Heart right ventricle (tissue), 16 donors: Measurements from ENCODE around the gene ROCK1. TPM values are rescaled to one million over a fixed set of nuclear protein-coding genes. Genes with fewer than 3 reads are reported as not detected.
"Not testable (repeated sequence)": the region's sequence is repeated elsewhere in the genome, so short reads cannot be mapped to it uniquely, and the experiment has no call there.

Source experiments
- ATAC-seq, 8 donors: fragments of 200-7000 bp; cut with Tn5 transposase; one replicate each; pipeline ENCODE4 v1.9.1; 2020; ENCODE audit warnings: mild to moderate bottlenecking in 8 of 8, moderate library complexity in 8 of 8, moderate number of reproducible peaks in 1 of 8
- DNase-seq, 2 donors: peaks; one replicate each; pipeline ENCODE4 v3.0.0-alpha.2; 2020
- H3K27ac ChIP-seq, 10 donors: fragments of 200-600 bp; sonication (generic) in 2 of 10; one replicate each; pipeline versions ENCODE4 v1.5.0 to v1.8.0; 2020 to 2022; ENCODE audit warnings: mild to moderate bottlenecking in 3 of 10
- H3K27me3 ChIP-seq, 7 donors: fragments of 200-600 bp; one replicate each; pipeline ENCODE4 v1.8.0; 2021 to 2022; ENCODE audit warnings: mild to moderate bottlenecking in 2 of 7
- H3K36me3 ChIP-seq, 9 donors: fragments of 200-600 bp; sonication (generic) in 1 of 9; one replicate each; pipeline versions ENCODE4 v1.5.0 to v1.8.0; 2020 to 2022; ENCODE audit warnings: mild to moderate bottlenecking in 2 of 9
- H3K4me1 ChIP-seq, 9 donors: fragments of 200-600 bp; sonication (generic) in 1 of 9; one replicate each; pipeline versions ENCODE4 v1.5.0 to v1.8.0; 2020 to 2022; ENCODE audit warnings: mild to moderate bottlenecking in 4 of 9
- H3K4me3 ChIP-seq, 10 donors: fragments of 200-600 bp; sonication (generic) in 2 of 10; one replicate each; pipeline versions ENCODE4 v1.5.0 to v1.8.0; 2020 to 2022; ENCODE audit warnings: mild to moderate bottlenecking in 7 of 10, moderate library complexity in 2 of 10
- H3K9me3 ChIP-seq, 11 donors: fragments of 200-600 bp in 10 of 11; sonication (generic) in 2 of 11; one replicate each; pipeline versions ENCODE4 v1.5.0 to v1.8.0; 2013 to 2022; ENCODE audit warnings: mild to moderate bottlenecking in 2 of 11, control low read depth in 1 of 11, moderate library complexity in 1 of 11
- WGBS, 2 donors: extraction: QIAGEN DNeasy Blood & Tissue Kit; methylation state at CpG; one replicate each; pipeline ENCODE4 v1.1.7; 2013; ENCODE audit warnings: inconsistent platforms in 1 of 2; 5-methylcytosine and 5-hydroxymethylcytosine counted together
- intact Hi-C, 10 donors: fragments of 100-400 bp; cut with DNase I; formaldehyde crosslinking; loops; one replicate each; pipeline versions ENCODE4 v1.11.1 to v1.14.2; 2022
- polyA plus RNA-seq, 2 donors: library from polyadenylated mRNA; stranded (reverse); fragments of 200-250 nt; gene quantifications; one replicate each; pipeline ENCODE4 v1.2.3, GENCODE V29; 2013
- total RNA-seq, 10 donors: library from RNA; stranded (reverse); fragmentation: NEBNext Ultra II Directional in 3 of 10; extraction: Animal tissue kit (Norgen Biotek cat#: 25700) in 3 of 10; gene quantifications; one replicate each; pipeline versions ENCODE4 v1.2.1 to v1.2.4, GENCODE V29; 2021 to 2023
- TF ChIP-seq, protein P1 (sequence below), 9 donors: fragments of 200-600 bp; sonication (generic) in 2 of 9; IDR thresholded peaks; one replicate each; pipeline versions ENCODE4 v1.5.0 to v1.8.0; 2021 to 2022; ENCODE audit warnings: antibody characterized with exemption in 9 of 9, mild to moderate bottlenecking in 5 of 9, moderate library complexity in 1 of 9
- donor health status: Arrhythmogenic right ventricular cardiomyopathy.
- donor health status: ischemic (EF 13 %, LVEDD 7.1; RV severe dilation, severe dysfunction).
- donor health status: healthy with polysubstance abuse.
- donor health status: DM: no; HTN: yes; CAD: no.
- donor health status: DM: no; HTN: no; CAD: no.
- donor health status: ischemic (EF 25% LVEDD 6.9; RV normal size, moderate dysfunction).
- donor health status: ischemic (EF 25% LVEDD 5.7; RV mildly dilated, moderate dysfunction).
- donor health status: healthy.
- donor health status: DM: yes; HTN: yes; CAD: no.
- donor health status: Ischemic cardiomyopathy.
- donor health status: ischemic (EF 35%, LVEDD 5.7; RV mildly dilated, moderate dysfunction).
- donor health status: nonischemic (EF 11% LVEDD 7.7; RV severe dilation, severe dysfunction).
- donor health status: DM: yes; HTN: yes; CAD: no.
- donor health status: PGD.
- donor health status: ischemic (EF 29% LVEDD 5.4; RV normal size, mild dysfunction).
- donor health status: nonischemic (EF 23%, LVEDD 6.1; RV moderate dilation, normal function).

The ROCK1 gene
- total and polyA plus RNA-seq, 12 donors = 12.5 to 44.1 (median 35.1) TPM

- intact Hi-C loops = loop anchor here in 6 of 10 donors (5.0 to 10.0 kb wide), 5 partner anchors 58 to 1478 kb away; no protein-coding TSS in a partner anchor
- ATAC-seq = no peak
These were observed 64.5 kb downstream of the ROCK1 start for GRCh38 chr18:21047126-21047525.

DNA sequence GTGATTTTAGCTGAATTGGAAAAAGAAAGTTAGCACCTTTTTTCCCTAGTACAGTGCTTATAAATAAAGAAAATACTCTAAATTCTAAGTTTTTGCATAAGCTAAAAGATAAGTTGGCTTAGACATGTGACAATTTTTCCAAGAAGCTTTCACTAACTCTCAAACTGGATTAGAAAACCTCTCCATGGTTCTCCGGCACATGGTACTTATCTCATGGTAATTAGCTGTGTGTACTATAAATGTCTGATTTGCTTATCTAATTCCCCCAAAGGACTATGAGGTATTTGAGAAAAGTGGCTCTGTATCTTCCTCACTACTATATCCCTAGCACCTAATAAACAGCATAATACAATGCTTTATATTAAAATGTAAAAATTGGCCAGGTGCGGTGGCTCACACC lies 71.1 kb downstream of the ROCK1 start:
- WGBS, 2 donors = 66 to 73% methylated on average over 2 of the region's 2 CpGs
- H3K27ac ChIP-seq = no peak overlapping the region
- peaks cover 0 to 98% (median 13%) of the 10 kb centered on the region in 9 donors for H3K36me3 ChIP-seq
- intact Hi-C loops = loop anchor here in 6 of 10 donors (2.0 to 10.0 kb wide), 6 partner anchors 48 to 1484 kb away; no protein-coding TSS in a partner anchor
- TF ChIP-seq, protein P1, sequence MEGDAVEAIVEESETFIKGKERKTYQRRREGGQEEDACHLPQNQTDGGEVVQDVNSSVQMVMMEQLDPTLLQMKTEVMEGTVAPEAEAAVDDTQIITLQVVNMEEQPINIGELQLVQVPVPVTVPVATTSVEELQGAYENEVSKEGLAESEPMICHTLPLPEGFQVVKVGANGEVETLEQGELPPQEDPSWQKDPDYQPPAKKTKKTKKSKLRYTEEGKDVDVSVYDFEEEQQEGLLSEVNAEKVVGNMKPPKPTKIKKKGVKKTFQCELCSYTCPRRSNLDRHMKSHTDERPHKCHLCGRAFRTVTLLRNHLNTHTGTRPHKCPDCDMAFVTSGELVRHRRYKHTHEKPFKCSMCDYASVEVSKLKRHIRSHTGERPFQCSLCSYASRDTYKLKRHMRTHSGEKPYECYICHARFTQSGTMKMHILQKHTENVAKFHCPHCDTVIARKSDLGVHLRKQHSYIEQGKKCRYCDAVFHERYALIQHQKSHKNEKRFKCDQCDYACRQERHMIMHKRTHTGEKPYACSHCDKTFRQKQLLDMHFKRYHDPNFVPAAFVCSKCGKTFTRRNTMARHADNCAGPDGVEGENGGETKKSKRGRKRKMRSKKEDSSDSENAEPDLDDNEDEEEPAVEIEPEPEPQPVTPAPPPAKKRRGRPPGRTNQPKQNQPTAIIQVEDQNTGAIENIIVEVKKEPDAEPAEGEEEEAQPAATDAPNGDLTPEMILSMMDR (IDR thresholded peaks at IDR 0.05) = no peak
- H3K27me3 ChIP-seq = no peaks in the 10 kb centered on the region
- DNase-seq = no peak
- H3K4me1 ChIP-seq = peaks cover 0 to 25% (median 3%) of the 10 kb centered on the region in 9 donors
- H3K9me3 ChIP-seq = no peaks in the 10 kb centered on the region
- no peak for ATAC-seq
- H3K4me3 ChIP-seq = no peak overlapping the region

More at GRCh38 chr18:21047126-21047525, 64.5 kb downstream of the ROCK1 start:
- peaks cover 0 to 59% (median 7%) of the 10 kb centered on the region in 9 donors for H3K36me3 ChIP-seq
- no peaks in the 10 kb centered on the region for H3K9me3 ChIP-seq
- DNase-seq = no peak
- no peaks in the 10 kb centered on the region for H3K27me3 ChIP-seq
- TF ChIP-seq, protein P1 (IDR thresholded peaks at IDR 0.05) = no peak
- no peak overlapping the region for H3K4me3 ChIP-seq
- no peak overlapping the region for H3K27ac ChIP-seq
- H3K4me1 ChIP-seq = peaks cover 0 to 49% (median 33%) of the 10 kb centered on the region in 9 donors
- 83 to 87% methylated on average over 3 of the region's 3 CpGs for WGBS, 2 donors

DNA sequence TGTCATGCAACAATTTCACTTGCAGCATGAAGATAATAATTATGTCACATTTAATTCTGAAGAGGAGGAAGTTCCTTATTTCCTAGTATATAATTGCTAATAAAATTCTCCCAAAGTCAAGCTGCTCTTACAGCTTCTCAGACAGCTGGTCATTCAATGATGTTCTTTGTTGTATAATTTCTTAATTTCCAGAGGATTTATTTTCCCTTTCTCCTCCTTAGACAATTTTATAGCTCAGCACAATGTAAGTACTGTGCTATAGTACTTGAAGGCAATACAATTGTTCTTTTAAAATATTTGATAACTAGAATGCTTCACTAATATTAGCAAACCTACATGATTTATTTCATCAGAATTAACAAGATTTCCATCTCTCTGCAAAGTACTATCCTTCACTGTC lies 73.4 kb downstream of the ROCK1 start:
- Histone ChIP-seq H3K27ac (no peak overlapping the region), H3K36me3 (peaks cover 0 to 87% (median 13%) of the 10 kb centered on the region in 9 donors), H3K4me1 (peaks cover 0 to 17% (median 3%) of the 10 kb centered on the region in 9 donors), H3K4me3 (no peak overlapping the region), H3K27me3 (no peaks in the 10 kb centered on the region), H3K9me3 (peaks cover 0 to 9% (median 0%) of the 10 kb centered on the region in 11 donors)
- TF ChIP-seq, protein P1 (IDR thresholded peaks at IDR 0.05) = no peak
- ATAC-seq (no peak), DNase-seq (no peak)
- intact Hi-C loops = loop anchor here in 1 of 10 donors (10.0 kb wide), 1 partner anchor 897 kb away; no protein-coding TSS in a partner anchor

DNA sequence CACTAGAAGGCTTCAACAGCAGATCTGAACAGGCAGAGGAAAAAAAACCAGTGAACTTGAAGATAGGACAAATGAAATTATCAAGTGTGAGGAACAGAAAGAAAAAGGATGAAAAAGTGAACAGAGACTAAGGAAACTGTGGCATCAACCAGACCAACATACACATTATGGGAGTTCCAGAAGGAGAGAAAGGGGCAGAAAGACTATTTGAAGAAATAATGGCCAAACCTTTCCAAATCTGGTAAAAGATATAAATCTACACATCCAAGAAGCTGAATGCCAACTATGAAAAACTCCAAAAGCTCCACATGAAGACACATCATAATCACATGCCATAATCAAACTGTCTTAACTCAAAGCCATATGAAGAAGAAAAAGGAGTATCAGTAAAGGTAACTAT lies 79.8 kb downstream of the ROCK1 start:
- no peak for ATAC-seq
- intact Hi-C loops = loop anchor here in 2 of 10 donors (5.0 to 10.0 kb wide), 2 partner anchors 35 to 903 kb away; no protein-coding TSS in a partner anchor
- TF ChIP-seq, protein P1 (IDR thresholded peaks at IDR 0.05) = no peak

GRCh38 chr18:21018257-21018656 lies 93.4 kb downstream of the ROCK1 start:
- H3K36me3 ChIP-seq = peaks cover 0 to 100% (median 29%) of the 10 kb centered on the region in 9 donors
- not testable (repeated sequence) for H3K9me3 ChIP-seq, H3K4me3 ChIP-seq, DNase-seq, H3K27me3 ChIP-seq, H3K4me1 ChIP-seq, ATAC-seq, H3K27ac ChIP-seq
- 96 to 98% methylated on average over 13 of the region's 13 CpGs for WGBS, 2 donors
- intact Hi-C loops = loop anchor here in 1 of 10 donors (10.0 kb wide), 1 partner anchor 53 kb away; no protein-coding TSS in a partner anchor

More for the DNA sequence above, 79.8 kb downstream of the ROCK1 start:
- Histone ChIP-seq H3K4me1 (peaks cover 0 to under 1% (median 0%) of the 10 kb centered on the region in 9 donors), H3K36me3 (peaks cover 0 to 83% (median 17%) of the 10 kb centered on the region in 9 donors), H3K4me3 (no peak overlapping the region), H3K27ac (no peak overlapping the region), H3K27me3 (no peaks in the 10 kb centered on the region), H3K9me3 (peaks cover 0 to 24% (median 5%) of the 10 kb centered on the region in 11 donors)
- no peak for DNase-seq
